ENCODE data around the gene IL1RL1.
"Not testable (repeated sequence)": the region's sequence is repeated elsewhere in the genome, so short reads cannot be mapped to it uniquely, and the experiment has no call there.

GRCh38 chr2:102324914-102325313 is 13.6 kb downstream of the IL1RL1 start:
- not testable (repeated sequence) for TF ChIP-seq NR3C1 (CRISPR knock-in tag; conservative IDR thresholded peaks at IDR 0.05; ENCODE audit: low read depth); USF1 (CRISPR knock-in tag; IDR thresholded peaks at IDR 0.05); JUN (CRISPR knock-in tag; IDR thresholded peaks at IDR 0.05); HMGXB4 (CRISPR knock-in tag; IDR thresholded peaks at IDR 0.05); SP1 (CRISPR knock-in tag; conservative IDR thresholded peaks at IDR 0.05); TCF7 (CRISPR knock-in tag; IDR thresholded peaks at IDR 0.05; ENCODE audit: low read depth); TP53 (CRISPR knock-in tag; IDR thresholded peaks at IDR 0.05); CTCF (IDR thresholded peaks at IDR 0.05); USF2 (CRISPR knock-in tag; IDR thresholded peaks at IDR 0.05); ATF3 (CRISPR knock-in tag; conservative IDR thresholded peaks at IDR 0.05); E2F1 (CRISPR knock-in tag; IDR thresholded peaks at IDR 0.05)

Data from WTC11 (cell line).